H9 (cell line): ENCODE results near the gene HIP1. TPM values are rescaled to one million over a fixed set of nuclear protein-coding genes. Genes with fewer than 3 reads are reported as not detected.

ENCODE experiments used
- DNase-seq: peaks from one replicate; pipeline ENCODE4 v3.0.0-alpha.2; 2017
- H2AFZ ChIP-seq: one replicate; pipeline ENCODE4 v1.6.1; 2013; ENCODE audit warnings: mild to moderate bottlenecking, low read length, control low read depth, moderate library complexity
- H2AK5ac ChIP-seq: 2 replicates; pipeline ENCODE4 v1.6.1; 2013; ENCODE audit warnings: low read length, control low read depth, mixed read lengths; ENCODE audit not compliant: insufficient read length
- H2BK120ac ChIP-seq: one replicate; pipeline ENCODE4 v1.6.1; 2013; ENCODE audit warnings: low read depth, mild to moderate bottlenecking, low read length, control low read depth, inconsistent platforms; ENCODE audit not compliant: poor library complexity, severe bottlenecking
- H2BK12ac ChIP-seq: 2 replicates; pipeline ENCODE4 v1.6.1; 2013; ENCODE audit warnings: low read length, control low read depth, mixed read lengths, low read depth; ENCODE audit not compliant: insufficient read length
- H2BK15ac ChIP-seq: 2 replicates; pipeline ENCODE4 v1.6.1; 2013; ENCODE audit warnings: low read depth, low read length, control low read depth
- H2BK20ac ChIP-seq: one replicate; pipeline ENCODE4 v1.6.1; 2013; ENCODE audit warnings: low read depth, mild to moderate bottlenecking, low read length, control low read depth, inconsistent platforms; ENCODE audit not compliant: poor library complexity, severe bottlenecking
- H2BK5ac ChIP-seq: 2 replicates; pipeline ENCODE4 v1.6.1; 2013; ENCODE audit warnings: low read length, control low read depth, mixed read lengths; ENCODE audit not compliant: insufficient read length
- H3K14ac ChIP-seq: 2 replicates; pipeline ENCODE4 v1.6.1; 2013; ENCODE audit warnings: low read length, control low read depth; ENCODE audit not compliant: insufficient read depth
- H3K18ac ChIP-seq: 2 replicates; pipeline ENCODE4 v1.6.1; 2013; ENCODE audit warnings: low read depth, mild to moderate bottlenecking, mixed read lengths, low read length, control low read depth; ENCODE audit not compliant: insufficient read length
- H3K23ac ChIP-seq: 2 replicates; pipeline ENCODE4 v1.6.1; 2013; ENCODE audit warnings: low read length, control low read depth, mixed read lengths, low read depth; ENCODE audit not compliant: insufficient read length
- H3K23me2 ChIP-seq: 2 replicates; pipeline ENCODE4 v1.6.1; 2013; ENCODE audit warnings: low read depth, mild to moderate bottlenecking, mixed read lengths, low read length, control low read depth; ENCODE audit not compliant: insufficient read length, poor library complexity, severe bottlenecking
- H3K27ac ChIP-seq: 2 replicates; pipeline ENCODE4 v1.5.1; 2013; ENCODE audit warnings: low read length, control low read depth, mixed read lengths, low read depth; ENCODE audit not compliant: insufficient read length
- H3K27me3 ChIP-seq: 2 replicates; pipeline ENCODE4 v1.6.1; 2013; ENCODE audit warnings: low read length, control low read depth, inconsistent platforms; ENCODE audit not compliant: insufficient read depth
- H3K4ac ChIP-seq: 2 replicates; pipeline ENCODE4 v1.6.1; 2013; ENCODE audit warnings: low read depth, mild to moderate bottlenecking, control low read depth, inconsistent platforms, low read length, moderate library complexity
- H3K4me1 ChIP-seq: 2 replicates; pipeline ENCODE4 v1.6.1; 2013; ENCODE audit warnings: low read length, control low read depth, inconsistent platforms; ENCODE audit not compliant: insufficient read depth
- H3K4me2 ChIP-seq: 2 replicates; pipeline ENCODE4 v1.6.1; 2013; ENCODE audit warnings: low read length, control low read depth, mixed read lengths; ENCODE audit not compliant: insufficient read length, insufficient read depth
- H3K56ac ChIP-seq: 2 replicates; pipeline ENCODE4 v1.6.1; 2013; ENCODE audit warnings: low read depth, mild to moderate bottlenecking, mixed read lengths, low read length, control low read depth; ENCODE audit not compliant: insufficient read length
- H3K79me1 ChIP-seq: 2 replicates; pipeline ENCODE4 v1.6.1; 2013; ENCODE audit warnings: low read depth, mild to moderate bottlenecking, moderate library complexity, low read length, control low read depth, inconsistent platforms; ENCODE audit not compliant: insufficient read depth, poor library complexity, severe bottlenecking
- H3K79me2 ChIP-seq: 2 replicates; pipeline ENCODE4 v1.6.1; 2013; ENCODE audit warnings: low read length, control low read depth, inconsistent platforms; ENCODE audit not compliant: insufficient read depth
- H3K9ac ChIP-seq: 2 replicates; pipeline ENCODE4 v1.6.1; 2013; ENCODE audit warnings: low read length, control low read depth, mixed read lengths; ENCODE audit not compliant: insufficient read length; ENCODE audit errors: extremely low read depth
- H3K9me3 ChIP-seq: one replicate; pipeline ENCODE4 v1.6.1; 2013; ENCODE audit warnings: low read depth, low read length, inconsistent platforms; ENCODE audit not compliant: control insufficient read depth
- H3T11ph ChIP-seq: one replicate; pipeline ENCODE4 v1.6.1; 2013; ENCODE audit warnings: mild to moderate bottlenecking, low read length, control low read depth, inconsistent platforms
- H4K20me1 ChIP-seq: one replicate; pipeline ENCODE4 v1.6.1; 2013; ENCODE audit not compliant: control insufficient read depth, insufficient read length, insufficient read depth
- H4K5ac ChIP-seq: 2 replicates; pipeline ENCODE4 v1.6.1; 2013; ENCODE audit warnings: low read depth, mild to moderate bottlenecking, mixed read lengths, low read length, control low read depth; ENCODE audit not compliant: insufficient read length
- H4K8ac ChIP-seq: replicated peaks from 2 replicates; pipeline ENCODE4 v1.6.1; 2013; ENCODE audit warnings: low read length, control low read depth, mixed read lengths, low read depth; ENCODE audit not compliant: insufficient read length
- H4K91ac ChIP-seq: 2 replicates; pipeline ENCODE4 v1.6.1; 2013; ENCODE audit warnings: low read depth, mild to moderate bottlenecking, moderate library complexity, mixed read lengths, low read length, control low read depth; ENCODE audit not compliant: insufficient read length
- H3K27ac Mint-ChIP-seq, 3 experiments: 2 replicates in 2 of 3; 3 replicates in 1 of 3; pipeline ENCODE4 v1.8.0; 2020 to 2021; ENCODE audit warnings: mixed read lengths in 3 of 3, mild to moderate bottlenecking in 1 of 3, moderate library complexity in 1 of 3
- H3K27me3 Mint-ChIP-seq: 2 replicates; pipeline ENCODE4 v1.8.0; 2021; ENCODE audit warnings: low read depth, mild to moderate bottlenecking, moderate library complexity, mixed read lengths
- H3K36me3 Mint-ChIP-seq, 3 experiments: 2 replicates in 2 of 3; 3 replicates in 1 of 3; pipeline ENCODE4 v1.8.0; 2020 to 2021; ENCODE audit warnings: low read depth in 3 of 3, mixed read lengths in 3 of 3; ENCODE audit not compliant: insufficient read depth in 1 of 3
- H3K4me1 Mint-ChIP-seq, 2 experiments: 2 replicates each; pipeline ENCODE4 v1.8.0; 2020; ENCODE audit warnings: mixed read lengths in 2 of 2
- H3K4me3 Mint-ChIP-seq, 2 experiments: 2 replicates in 1 of 2; 3 replicates in 1 of 2; pipeline ENCODE4 v1.8.0; 2020 to 2021; ENCODE audit warnings: mild to moderate bottlenecking in 2 of 2, mixed read lengths in 2 of 2, moderate library complexity in 1 of 2
- H3K9me3 Mint-ChIP-seq, 2 experiments: 2 replicates in 1 of 2; 3 replicates in 1 of 2; pipeline ENCODE4 v1.8.0; 2020; ENCODE audit warnings: mild to moderate bottlenecking in 2 of 2, mixed read lengths in 2 of 2, moderate library complexity in 1 of 2
- WGBS: extraction: QIAGEN DNeasy Blood & Tissue Kit; methylation state at CpG from one replicate; pipeline ENCODE4 v1.1.7; 2013; ENCODE audit warnings: missing lambda C conversion rate, low lambda C conversion rate, mixed read lengths; ENCODE audit not compliant: insufficient read length; ENCODE audit errors: extremely low coverage; 5-methylcytosine and 5-hydroxymethylcytosine counted together
- total RNA-seq: library from RNA; stranded (reverse); gene quantifications from 2 replicates; pipeline ENCODE4 v1.2.1, GENCODE V29; 2021
- TF ChIP-seq, protein P1 (sequence below): fragments of 200-600 bp; sonication (generic); conservative IDR thresholded peaks from 3 replicates; pipeline ENCODE4 v1.8.0; 2021; ENCODE audit warnings: antibody characterized with exemption, mild to moderate bottlenecking

The HIP1 gene
- total RNA-seq, 1 experiment from 2014 or later, result 87.5 TPM

DNA sequence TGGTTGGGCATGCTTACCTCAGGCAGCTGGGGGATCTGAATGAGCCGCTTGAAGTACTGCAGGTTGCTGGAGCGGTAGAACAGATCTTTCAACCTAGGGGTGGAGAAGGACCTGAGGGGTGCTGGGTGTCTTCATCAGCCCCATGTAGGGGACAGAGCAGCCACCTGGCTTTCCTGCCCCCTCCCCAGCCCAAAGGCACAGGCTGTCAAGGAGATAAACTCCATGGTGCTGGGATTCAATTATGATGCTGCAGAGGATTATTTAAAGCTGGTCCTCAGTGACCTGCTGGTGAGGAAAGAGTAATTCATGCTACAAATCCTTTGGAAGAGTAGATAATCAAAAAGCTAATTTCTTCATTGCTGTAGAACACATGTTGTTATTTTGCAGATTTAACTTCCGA is 175.6 kb downstream of the HIP1 start:
- H3K4me1 Mint-ChIP-seq, result no peaks in the 10 kb centered on the region
- peak overlapping the region in 1 of 3 experiments; percentile 55; a peak in 1 of 7 replicates for H3K27ac Mint-ChIP-seq
- H3K36me3 Mint-ChIP-seq, result peaks cover 56 to 95% (median 87%) of the 10 kb centered on the region in 3 experiments
- H3K27ac ChIP-seq, result no peak overlapping the region
- no peaks in the 10 kb centered on the region for H3K79me1 ChIP-seq
- H4K91ac ChIP-seq, result no peak overlapping the region
- H3K14ac ChIP-seq, result no peak overlapping the region
- no peak overlapping the region for H3K23ac ChIP-seq
- H3K4me3 Mint-ChIP-seq, result no peak overlapping the region
- H2BK12ac ChIP-seq, result no peak overlapping the region
- no peak overlapping the region for H3K56ac ChIP-seq
- H2BK15ac ChIP-seq, result no peak overlapping the region
- H3K27me3 Mint-ChIP-seq, result no peaks in the 10 kb centered on the region
- H4K5ac ChIP-seq, result no peak overlapping the region
- no CpG with 5 or more reads among the region's 3 CpGs for WGBS
- H2BK120ac ChIP-seq, result no peak overlapping the region
- no peak overlapping the region for H3K4ac ChIP-seq
- no peaks in the 10 kb centered on the region for H3K4me1 ChIP-seq
- no peak for DNase-seq
- H2BK20ac ChIP-seq, result no peak overlapping the region
- no peaks in the 10 kb centered on the region for H3K27me3 ChIP-seq
- H4K20me1 ChIP-seq, result no peaks in the 10 kb centered on the region
- H3K9me3 Mint-ChIP-seq, result no peaks in the 10 kb centered on the region; a peak in 1 of 5 replicates
- TF ChIP-seq, protein P1, sequence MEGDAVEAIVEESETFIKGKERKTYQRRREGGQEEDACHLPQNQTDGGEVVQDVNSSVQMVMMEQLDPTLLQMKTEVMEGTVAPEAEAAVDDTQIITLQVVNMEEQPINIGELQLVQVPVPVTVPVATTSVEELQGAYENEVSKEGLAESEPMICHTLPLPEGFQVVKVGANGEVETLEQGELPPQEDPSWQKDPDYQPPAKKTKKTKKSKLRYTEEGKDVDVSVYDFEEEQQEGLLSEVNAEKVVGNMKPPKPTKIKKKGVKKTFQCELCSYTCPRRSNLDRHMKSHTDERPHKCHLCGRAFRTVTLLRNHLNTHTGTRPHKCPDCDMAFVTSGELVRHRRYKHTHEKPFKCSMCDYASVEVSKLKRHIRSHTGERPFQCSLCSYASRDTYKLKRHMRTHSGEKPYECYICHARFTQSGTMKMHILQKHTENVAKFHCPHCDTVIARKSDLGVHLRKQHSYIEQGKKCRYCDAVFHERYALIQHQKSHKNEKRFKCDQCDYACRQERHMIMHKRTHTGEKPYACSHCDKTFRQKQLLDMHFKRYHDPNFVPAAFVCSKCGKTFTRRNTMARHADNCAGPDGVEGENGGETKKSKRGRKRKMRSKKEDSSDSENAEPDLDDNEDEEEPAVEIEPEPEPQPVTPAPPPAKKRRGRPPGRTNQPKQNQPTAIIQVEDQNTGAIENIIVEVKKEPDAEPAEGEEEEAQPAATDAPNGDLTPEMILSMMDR, result no peak
- no peaks in the 10 kb centered on the region for H3K9me3 ChIP-seq
- no peak overlapping the region for H4K8ac ChIP-seq
- H3T11ph ChIP-seq, result no peak overlapping the region
- no peak overlapping the region for H3K18ac ChIP-seq
- no peak overlapping the region for H2AFZ ChIP-seq
- no peak overlapping the region for H3K4me2 ChIP-seq
- no peak overlapping the region for H2BK5ac ChIP-seq
- H3K23me2 ChIP-seq, result no peaks in the 10 kb centered on the region
- no peak overlapping the region for H3K9ac ChIP-seq
- no peaks in the 10 kb centered on the region for H3K79me2 ChIP-seq
- no peak overlapping the region for H2AK5ac ChIP-seq
